SH-SY5Y (cell line): ENCODE data around the gene SMIM5.

Experiments
- GATA2 ChIP-seq: IDR thresholded peaks from 2 replicates; pipeline ENCODE4 v1.6.1; 2011; ENCODE audit warnings: mild to moderate bottlenecking, low read depth, low read length
- GATA3 ChIP-seq: IDR thresholded peaks from 2 replicates; pipeline ENCODE4 v1.6.1; 2011; ENCODE audit warnings: low read depth, mild to moderate bottlenecking, low read length, moderate library complexity

DNA sequence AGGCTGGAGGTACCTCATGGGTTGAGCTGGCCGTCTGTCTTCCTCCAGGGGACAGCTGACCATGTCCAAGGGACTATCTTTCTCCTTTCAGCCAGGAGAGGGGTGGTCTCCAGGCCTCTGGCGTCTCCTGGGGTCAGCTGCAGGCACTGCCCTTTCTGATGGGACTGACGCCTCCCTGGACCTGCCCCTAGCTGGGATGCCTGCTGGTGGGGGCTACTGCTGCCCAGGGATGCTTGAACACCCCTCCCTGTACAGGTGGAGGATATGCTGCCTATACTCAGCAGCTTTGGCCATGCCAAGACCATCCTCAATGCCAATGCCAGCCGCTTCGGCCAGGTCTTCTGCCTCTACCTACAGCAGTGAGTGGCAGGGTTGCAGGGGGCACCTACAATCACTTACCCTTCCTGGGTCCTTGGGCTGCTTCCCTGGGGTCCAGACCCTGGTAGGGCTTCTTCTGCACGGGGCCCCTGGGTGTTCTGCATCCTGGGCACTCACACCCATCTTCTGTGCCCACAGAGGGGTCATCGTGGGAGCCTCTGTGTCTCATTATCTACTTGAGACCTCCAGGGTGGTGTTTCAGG is 41.4 kb upstream of the SMIM5 start:
- TF ChIP-seq GATA2 (no peak), GATA3 (no peak)
